Spleen (tissue), 11 donors: ENCODE measurements around the gene ZNF79. TPM values are rescaled to one million over a fixed set of nuclear protein-coding genes. Genes with fewer than 3 reads are reported as not detected.
A peak's percentile ranks its signal among the peaks of the same experiment; 100 is the strongest.

Source experiments
- DNase-seq: peaks from one replicate; pipeline ENCODE4 v3.0.0-alpha.2; 2020
- H3K27ac ChIP-seq, 8 donors: fragments of 200-600 bp; sonication (generic) in 7 of 8; 1 replicate in 4 of 8; 2 replicates in 4 of 8; pipeline versions ENCODE4 v1.5.0 to v1.8.0; 2016 to 2021; ENCODE audit warnings: inconsistent platforms in 4 of 8, mild to moderate bottlenecking in 4 of 8, moderate library complexity in 1 of 8
- H3K27me3 ChIP-seq, 7 donors: fragments of 200-600 bp; sonication (generic) in 6 of 7; replicated peaks in 1 of 7; 1 replicate in 4 of 7; 2 replicates in 3 of 7; pipeline versions ENCODE4 v1.5.0 to v1.8.0; 2016 to 2021; ENCODE audit warnings: inconsistent platforms in 3 of 7, mild to moderate bottlenecking in 1 of 7
- H3K36me3 ChIP-seq, 6 donors: fragments of 200-600 bp; sonication (generic) in 5 of 6; 1 replicate in 4 of 6; 2 replicates in 2 of 6; pipeline versions ENCODE4 v1.5.0 to v1.8.0; 2016 to 2021; ENCODE audit warnings: inconsistent platforms in 2 of 6
- H3K4me1 ChIP-seq, 6 donors: fragments of 200-600 bp; sonication (generic) in 5 of 6; 1 replicate in 3 of 6; 2 replicates in 3 of 6; pipeline versions ENCODE4 v1.5.0 to v1.8.0; 2016 to 2021; ENCODE audit warnings: inconsistent platforms in 3 of 6
- H3K4me3 ChIP-seq, 8 donors: fragments of 200-600 bp; sonication (generic) in 7 of 8; 1 replicate in 4 of 8; 2 replicates in 4 of 8; pipeline versions ENCODE4 v1.5.0 to v1.8.0; 2016 to 2021; ENCODE audit warnings: inconsistent platforms in 4 of 8, mild to moderate bottlenecking in 4 of 8, moderate library complexity in 2 of 8
- H3K9me3 ChIP-seq, 8 donors: fragments of 200-600 bp; sonication (generic) in 7 of 8; 1 replicate in 4 of 8; 2 replicates in 4 of 8; pipeline versions ENCODE4 v1.5.0 to v1.8.0; 2016 to 2021; ENCODE audit warnings: inconsistent platforms in 4 of 8
- CTCF ChIP-seq, 11 experiments: fragments of 200-600 bp in 7 of 11; fragments of 450-650 bp in 4 of 11; sonication (generic) in 4 of 11; IDR thresholded peaks in 8 of 11; conservative IDR thresholded peaks in 3 of 11; 1 replicate in 7 of 11; 2 replicates in 4 of 11; pipeline versions ENCODE4 v1.4.0 to v1.8.0; 2016 to 2021; ENCODE audit warnings: antibody characterized with exemption in 11 of 11, inconsistent platforms in 4 of 11, mild to moderate bottlenecking in 1 of 11
- POLR2A ChIP-seq, 3 donors: fragments of 450-650 bp; IDR thresholded peaks; one replicate each; pipeline ENCODE4 v1.5.1; 2017; ENCODE audit warnings: antibody characterized with exemption in 3 of 3, mild to moderate bottlenecking in 1 of 3
- POLR2AphosphoS5 ChIP-seq, 3 donors: sonication (generic); formaldehyde crosslinking; IDR thresholded peaks; one replicate each; pipeline ENCODE4 v1.5.1; 2017; ENCODE audit warnings: antibody characterized with exemption in 3 of 3
- WGBS, 5 donors: extraction: QIAGEN DNeasy Blood & Tissue Kit in 3 of 5; methylation state at CpG; one replicate each; pipeline versions ENCODE4 v1.1.5 to v1.1.7; 2013 to 2018; 5-methylcytosine and 5-hydroxymethylcytosine counted together
- intact Hi-C: fragments of 100-400 bp; cut with DNase I; formaldehyde crosslinking; loops from one replicate; pipeline ENCODE4 v1.15.0; 2023; ENCODE audit warnings: low total_unique reads
- polyA plus RNA-seq, 3 donors: library from polyadenylated mRNA; stranded (reverse); fragments of 200-250 nt; gene quantifications; one replicate each; pipeline ENCODE4 v1.2.1, GENCODE V29; 2013
- total RNA-seq, 7 donors: library from RNA; depleted of rRNA in 3 of 7; stranded (reverse); fragments of >200 nt in 3 of 7; fragmentation: NEBNext Ultra II Directional in 4 of 7; extraction: Animal tissue kit (Norgen Biotek cat#: 25700) in 4 of 7; gene quantifications; one replicate each; pipeline versions ENCODE4 v1.1.0 to v1.2.1, GENCODE V29; 2016 to 2021
- donor health status: healthy with polysubstance abuse.
- donor health status: DM: no; HTN: no; CAD: no; lungs with moderate emphysema.
- donor health status: DM: no; HTN: no; CAD: no.
- donor health status: Bipolar disorder and iron deficiency.
- donor health status: healthy.
- donor health status: DM: no; HTN: no; CAD: no.
- donor health status: DM: yes; HTN: yes; CAD: no.

Gene ZNF79
- total and polyA plus RNA-seq, 10 donors: 2.3 to 14.7 (median 11.0) TPM

GRCh38 chr9:127399736-127400269 is 24.4 kb upstream of the ZNF79 start:
- 94 to 99% (median 96%) methylated on average over 12 to 14 of the region's 14 CpGs for WGBS, 5 donors
- peaks cover 0 to 50% (median 12%) of the 10 kb centered on the region in 6 donors for H3K36me3 ChIP-seq
- no peak overlapping the region for H3K4me3 ChIP-seq
- H3K9me3 ChIP-seq: no peaks in the 10 kb centered on the region
- no peak for TF ChIP-seq POLR2AphosphoS5 (IDR thresholded peaks at IDR 0.05)
- TF ChIP-seq CTCF (IDR thresholded peaks at IDR 0.05 in 8 of 11, conservative IDR thresholded peaks at IDR 0.05 in 3 of 11): no peak
- TF ChIP-seq POLR2A (IDR thresholded peaks at IDR 0.05): no peak
- peaks cover 0 to 32% (median 0%) of the 10 kb centered on the region in 7 donors for H3K27me3 ChIP-seq
- intact Hi-C loops: loop anchor here (10.0 kb wide), 1 partner anchor 175 kb away; no protein-coding TSS in a partner anchor
- H3K4me1 ChIP-seq: peaks cover 6 to 35% (median 24%) of the 10 kb centered on the region in 6 donors
- H3K27ac ChIP-seq: no peak overlapping the region
- peak; percentile 58 for DNase-seq

- Histone ChIP-seq H3K27ac (no peak overlapping the region), H3K4me3 (no peak overlapping the region), H3K4me1 (peaks cover 6 to 20% (median 14%) of the 10 kb centered on the region in 6 donors), H3K27me3 (peaks cover 0 to 16% (median 0%) of the 10 kb centered on the region in 7 donors), H3K36me3 (peaks cover 0 to 76% (median 15%) of the 10 kb centered on the region in 6 donors), H3K9me3 (no peaks in the 10 kb centered on the region)
- WGBS, 5 donors: 60 to 70% (median 66%) methylated on average over 6 to 18 of the region's 18 CpGs
- DNase-seq: peak; percentile 65
- intact Hi-C loops: no loop called here
- TF ChIP-seq POLR2A (IDR thresholded peaks at IDR 0.05) (no peak), POLR2AphosphoS5 (IDR thresholded peaks at IDR 0.05) (no peak), CTCF (IDR thresholded peaks at IDR 0.05 in 8 of 11, conservative IDR thresholded peaks at IDR 0.05 in 3 of 11) (no peak)
These were observed 21.6 kb upstream of the ZNF79 start for GRCh38 chr9:127402401-127403090.

- DNase-seq: peak; percentile 58
- WGBS, 5 donors: 86 to 98% (median 92%) methylated on average over 12 to 22 of the region's 22 CpGs
- H3K36me3 ChIP-seq: peaks cover 0 to 81% (median 15%) of the 10 kb centered on the region in 6 donors
These were observed 20.5 kb upstream of the ZNF79 start for GRCh38 chr9:127403507-127404192.

More at GRCh38 chr9:127403507-127404192, 20.5 kb upstream of the ZNF79 start:
- H3K4me3 ChIP-seq: no peak overlapping the region
- TF ChIP-seq POLR2AphosphoS5 (IDR thresholded peaks at IDR 0.05): no peak
- no peak for TF ChIP-seq CTCF (IDR thresholded peaks at IDR 0.05 in 8 of 11, conservative IDR thresholded peaks at IDR 0.05 in 3 of 11)
- TF ChIP-seq POLR2A (IDR thresholded peaks at IDR 0.05): no peak
- H3K27me3 ChIP-seq: peaks cover 0 to 5% (median 0%) of the 10 kb centered on the region in 7 donors
- H3K27ac ChIP-seq: no peak overlapping the region
- H3K4me1 ChIP-seq: peaks cover 0 to 9% (median 3%) of the 10 kb centered on the region in 6 donors
- intact Hi-C loops: no loop called here
- no peaks in the 10 kb centered on the region for H3K9me3 ChIP-seq
